GM19025 (cell line): ENCODE data around the gene FNBP1L.

ENCODE experiments used
- ATAC-seq: cut with Tn5 transposase; IDR thresholded peaks from one replicate; pipeline ENCODE4 v1.9.1; 2021; ENCODE audit warnings: mild to moderate bottlenecking, low read depth, moderate library complexity; ENCODE audit not compliant: unreplicated experiment

Gene FNBP1L

DNA sequence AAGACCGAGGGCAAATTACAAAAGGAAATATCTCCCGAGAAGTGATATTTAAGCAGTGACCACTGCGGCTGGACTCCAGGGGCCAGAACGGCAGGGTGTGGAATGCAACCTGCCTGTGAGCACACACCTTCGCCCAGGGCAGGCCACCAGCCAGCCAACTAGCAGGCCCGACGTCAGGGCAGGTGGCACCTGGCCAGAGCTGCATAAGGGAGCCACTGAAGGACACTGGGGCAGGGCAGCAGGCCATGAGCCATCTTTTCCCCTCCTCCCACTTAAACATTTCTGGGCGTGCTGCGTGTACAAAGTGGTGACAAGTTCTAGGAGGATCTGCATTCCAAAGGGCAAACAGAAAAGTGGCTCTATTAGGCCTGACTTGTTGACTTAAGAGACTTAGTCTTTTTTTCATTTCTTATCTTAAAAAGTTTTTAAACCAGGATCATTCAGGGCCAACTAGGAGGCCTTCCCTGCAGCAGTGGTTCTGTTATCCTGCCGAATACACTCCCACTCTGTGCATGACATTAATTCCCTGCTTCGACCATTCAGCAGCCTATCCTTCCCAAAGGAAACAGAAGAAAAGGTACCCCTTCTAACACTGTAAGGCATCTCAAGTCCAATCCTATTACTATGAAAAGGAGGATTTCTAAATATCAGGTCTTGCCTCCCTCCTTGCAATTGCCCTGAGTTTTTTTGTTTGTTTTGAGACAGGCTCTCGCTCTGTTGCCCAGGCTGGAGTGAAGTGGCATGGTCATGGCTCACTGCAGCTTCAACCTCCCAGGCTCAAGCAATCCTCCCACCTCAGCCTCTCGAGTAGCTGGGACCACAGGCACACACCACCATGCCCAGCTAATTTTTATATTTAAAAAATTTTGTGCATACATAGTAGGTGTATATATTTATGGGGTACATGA lies 137.4 kb downstream of the FNBP1L start:
- ATAC-seq, result no peak

DNA sequence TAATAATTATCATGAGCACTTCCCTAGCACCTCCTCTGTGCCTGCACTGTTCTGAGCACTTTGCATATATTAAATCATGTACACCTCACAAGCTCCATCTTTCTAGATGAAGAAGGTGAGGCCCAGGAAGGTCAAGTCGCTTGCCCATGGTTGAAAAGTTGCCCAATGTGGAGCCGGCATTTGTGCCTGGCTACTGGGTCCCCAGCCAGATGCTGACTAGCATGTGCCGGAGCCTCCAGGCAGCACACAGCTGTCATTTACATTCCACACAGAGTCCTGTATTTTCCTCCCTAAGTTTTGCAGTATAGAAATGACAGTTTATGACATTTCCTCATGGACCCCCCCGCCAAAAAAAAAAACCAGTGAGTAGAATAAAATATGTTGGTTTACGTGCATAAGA lies 139.4 kb downstream of the FNBP1L start:
- no peak for ATAC-seq

- no peak for ATAC-seq
These were observed 140.3 kb downstream of the FNBP1L start for GRCh38 chr1:93588206-93588605.

DNA sequence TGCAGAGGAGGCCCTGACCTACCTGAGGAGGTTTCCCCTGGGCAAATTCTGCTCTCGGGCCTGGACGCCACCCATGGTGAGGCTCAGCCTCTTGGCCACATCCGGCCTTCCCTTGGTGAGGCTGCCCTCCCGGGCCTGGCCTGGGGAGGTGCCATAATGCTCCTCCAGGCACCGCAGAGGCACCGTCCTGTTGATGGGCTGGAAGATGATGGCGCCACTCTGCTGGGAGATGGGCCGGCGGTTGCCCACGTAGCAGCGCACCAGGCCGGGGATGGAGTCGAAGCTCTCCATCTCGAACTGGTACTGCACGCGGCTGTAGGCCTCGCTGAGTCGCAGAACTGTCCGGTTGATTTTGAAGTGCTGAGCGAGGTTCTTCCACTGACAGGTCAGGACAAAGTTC lies 141.0 kb downstream of the FNBP1L start:
- no peak for ATAC-seq

DNA sequence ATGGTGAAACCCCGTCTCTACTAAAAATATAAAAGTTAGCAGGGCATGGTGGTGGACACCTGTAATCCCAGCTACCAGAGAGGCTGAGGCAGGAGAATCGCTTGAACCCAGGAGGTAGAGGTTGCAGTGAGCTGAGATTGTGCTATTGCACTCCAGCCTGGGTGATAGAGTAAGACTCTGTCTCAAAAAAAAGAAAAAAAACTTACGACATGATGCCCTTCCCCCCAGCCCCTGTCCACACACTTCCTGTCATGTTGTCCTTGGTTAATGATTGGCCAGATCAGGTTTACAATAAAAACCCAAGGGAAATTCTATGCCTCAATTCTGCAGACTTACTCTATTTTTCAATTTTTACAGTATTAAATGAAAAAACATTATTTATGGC lies 143.4 kb downstream of the FNBP1L start:
- peak; percentile 23 for ATAC-seq

DNA sequence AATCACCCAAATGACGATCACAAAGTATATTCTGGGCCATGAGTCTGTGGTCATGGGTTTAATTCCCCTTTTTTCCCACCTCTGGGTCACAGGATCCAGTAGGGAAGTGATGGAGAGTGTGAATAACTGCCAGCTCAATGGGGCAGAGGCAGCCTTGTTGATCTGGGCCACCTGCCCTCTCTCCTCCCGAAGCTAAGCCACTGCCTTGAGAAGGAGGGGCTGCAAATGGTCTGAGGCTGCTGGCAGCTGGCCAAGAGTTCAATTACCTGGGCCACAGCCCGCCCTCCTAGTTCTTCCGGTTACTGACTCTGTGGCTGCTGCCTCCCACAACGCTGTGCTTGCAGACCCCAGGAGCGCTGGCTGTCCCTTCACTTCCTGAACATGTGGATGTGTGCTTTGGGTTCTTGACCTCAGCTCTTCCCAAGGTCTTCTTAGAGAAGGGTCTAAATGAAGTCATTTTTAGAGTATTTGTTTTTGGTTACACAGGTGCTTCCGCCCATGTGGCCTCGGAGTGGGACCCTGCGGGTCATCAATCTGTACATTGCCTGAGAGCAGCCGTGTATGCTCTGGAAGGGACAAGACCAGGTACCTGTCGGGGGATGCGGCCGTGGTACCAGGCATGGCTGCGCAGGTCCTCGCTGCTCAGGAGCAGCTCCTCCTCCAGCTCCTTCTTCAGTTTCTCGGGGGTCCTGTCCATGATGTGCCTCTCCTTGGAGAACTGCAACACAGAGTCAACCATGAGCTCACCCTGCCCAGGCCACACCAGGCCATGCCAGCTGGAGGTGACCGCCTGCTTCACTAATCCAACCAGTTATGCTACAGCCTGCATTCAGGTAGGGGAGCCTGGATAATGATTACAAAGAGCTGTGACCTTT lies 144.0 kb downstream of the FNBP1L start:
- peak; percentile 83 for ATAC-seq

- ATAC-seq, result no peak
These were observed 144.6 kb downstream of the FNBP1L start for GRCh38 chr1:93592551-93592949.

- ATAC-seq, result no peak
These were observed 146.1 kb downstream of the FNBP1L start for GRCh38 chr1:93593854-93594602.

DNA sequence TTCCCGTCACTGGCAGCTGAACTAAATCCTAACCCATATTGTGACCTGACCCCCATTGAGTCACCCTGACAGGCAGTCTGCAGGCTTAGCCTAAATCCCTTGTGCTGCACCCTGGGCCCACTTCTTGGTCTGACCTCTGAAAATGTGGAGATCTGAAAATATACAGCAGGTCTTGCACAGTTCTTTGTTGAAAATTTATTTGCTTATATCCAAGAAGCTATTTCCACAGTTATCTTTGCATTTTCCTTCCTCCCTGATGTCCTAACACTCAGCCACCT lies 146.6 kb downstream of the FNBP1L start:
- no peak for ATAC-seq

- ATAC-seq, result no peak
These were observed 147.3 kb downstream of the FNBP1L start for GRCh38 chr1:93595266-93595665.

GRCh38 chr1:93595743-93596142 lies 147.8 kb downstream of the FNBP1L start:
- ATAC-seq, result no peak

GRCh38 chr1:93596329-93597089 lies 148.6 kb downstream of the FNBP1L start:
- no peak for ATAC-seq

GRCh38 chr1:93597709-93598108 lies 149.8 kb downstream of the FNBP1L start:
- ATAC-seq, result no peak

- ATAC-seq, result no peak
These were observed 150.5 kb downstream of the FNBP1L start for GRCh38 chr1:93598396-93598795.

GRCh38 chr1:93598861-93599439 lies 151.0 kb downstream of the FNBP1L start:
- no peak for ATAC-seq

GRCh38 chr1:93599479-93599878 lies 151.6 kb downstream of the FNBP1L start:
- no peak for ATAC-seq

DNA sequence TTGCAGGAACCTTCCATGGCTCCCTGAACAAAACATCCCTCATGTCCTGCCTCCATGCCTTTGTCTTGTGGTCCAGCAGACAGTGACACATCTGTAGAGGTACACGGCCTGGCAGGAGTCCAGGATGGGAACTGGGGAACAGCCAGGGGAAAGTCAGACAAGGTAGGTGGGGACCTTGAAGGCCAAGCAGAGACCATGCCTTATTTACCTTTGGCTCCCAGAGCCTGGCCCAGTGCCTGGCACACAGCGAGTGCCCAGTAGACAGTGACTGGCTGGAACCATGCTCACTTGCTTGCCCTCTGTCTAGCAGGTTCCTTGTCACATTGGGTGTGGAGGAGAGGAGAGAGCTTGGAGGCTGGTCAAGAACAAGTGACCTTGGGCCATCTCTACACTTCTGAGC lies 152.7 kb downstream of the FNBP1L start:
- no peak for ATAC-seq

GRCh38 chr1:93601686-93602085 lies 153.8 kb downstream of the FNBP1L start:
- ATAC-seq, result no peak

- ATAC-seq, result no peak
These were observed 154.2 kb downstream of the FNBP1L start for GRCh38 chr1:93602101-93602500.

DNA sequence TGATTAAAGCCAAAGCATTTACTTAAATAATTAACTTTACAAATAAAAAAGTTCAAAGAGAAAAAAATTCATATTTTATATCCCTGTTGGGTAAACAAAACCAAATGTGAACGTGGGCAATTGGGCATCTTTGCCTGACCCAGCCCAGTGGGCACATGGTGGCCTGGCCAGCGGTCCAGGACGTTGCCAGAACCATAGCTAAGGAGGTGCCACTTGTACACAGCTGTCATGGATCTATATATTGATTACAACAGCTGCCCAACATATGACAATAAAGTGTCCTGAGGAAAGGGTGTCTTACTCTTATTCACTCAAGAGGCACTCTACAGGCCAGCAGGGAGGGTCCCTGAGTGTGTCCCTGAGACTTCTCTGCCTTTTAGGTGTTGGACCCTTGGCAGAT lies 155.2 kb downstream of the FNBP1L start:
- no peak for ATAC-seq
